WTC11 (cell line): Measurements from ENCODE around the gene KRT7. TPM values are rescaled to one million over a fixed set of nuclear protein-coding genes. Genes with fewer than 3 reads are reported as not detected.

Experiments
- ATAC-seq: fragments of 200-7000 bp; cut with Tn5 transposase; 2 replicates; pipeline ENCODE4 v1.10.0; 2021; ENCODE audit warnings: mild to moderate bottlenecking, moderate library complexity
- CTCF ChIA-PET: fragments of 300-600 bp; sonication (Branson Sonifier 250); formaldehyde crosslinking; loops from one replicate; lab custom pipeline; 2021; ENCODE audit warnings: antibody characterized with exemption; lab: Charles Lee
- POLR2A ChIA-PET: fragments of 350-600 bp; sonication (Branson Sonifier 250); formaldehyde crosslinking; loops from one replicate; lab custom pipeline; 2021; ENCODE audit warnings: antibody characterized with exemption; lab: Charles Lee
- DNase-seq: peaks from one replicate; pipeline ENCODE4 v3.0.0; 2021; ENCODE audit warnings: low spot score
- H3K27ac Mint-ChIP-seq: 2 replicates; pipeline ENCODE4 v1.8.0; 2021; ENCODE audit warnings: mixed read lengths
- H3K27me3 Mint-ChIP-seq: 2 replicates; pipeline ENCODE4 v1.8.0; 2021; ENCODE audit warnings: low read depth, mild to moderate bottlenecking, moderate library complexity, mixed read lengths
- H3K36me3 Mint-ChIP-seq: 2 replicates; pipeline ENCODE4 v1.8.0; 2021; ENCODE audit warnings: mixed read lengths
- H3K4me1 Mint-ChIP-seq: 2 replicates; pipeline ENCODE4 v1.8.0; 2022; ENCODE audit warnings: mixed read lengths
- H3K4me3 Mint-ChIP-seq: 2 replicates; pipeline ENCODE4 v1.8.0; 2021; ENCODE audit warnings: mild to moderate bottlenecking, moderate library complexity, mixed read lengths
- H3K9me3 Mint-ChIP-seq: 2 replicates; pipeline ENCODE4 v1.8.0; 2021; ENCODE audit warnings: mixed read lengths
- CREM ChIP-seq: sonication (generic); formaldehyde crosslinking; IDR thresholded peaks from 2 replicates; pipeline ENCODE4 v1.8.1; 2022; ENCODE audit warnings: mild to moderate bottlenecking, missing genetic modification reagents, moderate library complexity
- E2F4 ChIP-seq: sonication (generic); formaldehyde crosslinking; IDR thresholded peaks from 2 replicates; pipeline ENCODE4 v1.8.1; 2022; ENCODE audit warnings: low read depth, mild to moderate bottlenecking, moderate library complexity, missing genetic modification reagents, borderline replicate concordance
- ERG ChIP-seq: fragments of 250-450 bp; sonication (Bioruptor Pico); IDR thresholded peaks from 2 replicates; pipeline ENCODE4 v1.8.0; 2021; ENCODE audit warnings: mild to moderate bottlenecking
- ESRRA ChIP-seq: sonication (generic); formaldehyde crosslinking; IDR thresholded peaks from 2 replicates; pipeline ENCODE4 v1.8.1; 2022; ENCODE audit warnings: mild to moderate bottlenecking, missing genetic modification reagents, borderline replicate concordance
- ETV6 ChIP-seq: sonication (generic); formaldehyde crosslinking; IDR thresholded peaks from 2 replicates; pipeline ENCODE4 v1.8.1; 2022; ENCODE audit warnings: mild to moderate bottlenecking, missing genetic modification reagents
- FOXK1 ChIP-seq: sonication (generic); formaldehyde crosslinking; IDR thresholded peaks from 2 replicates; pipeline ENCODE4 v1.8.0; 2022; ENCODE audit warnings: mild to moderate bottlenecking, moderate library complexity, missing genetic modification reagents
- USF1 ChIP-seq: sonication (generic); formaldehyde crosslinking; IDR thresholded peaks from 2 replicates; pipeline ENCODE4 v1.8.0; 2022; ENCODE audit warnings: mild to moderate bottlenecking, missing genetic modification reagents
- ZBTB21 ChIP-seq: sonication (generic); formaldehyde crosslinking; IDR thresholded peaks from 2 replicates; pipeline ENCODE4 v1.8.1; 2023; ENCODE audit warnings: mild to moderate bottlenecking, missing genetic modification reagents, borderline replicate concordance
- ZNF396 ChIP-seq: fragments of 250-450 bp; sonication (Bioruptor Pico); IDR thresholded peaks from 2 replicates; pipeline ENCODE4 v1.8.0; 2021; ENCODE audit warnings: mild to moderate bottlenecking, moderate library complexity, borderline replicate concordance
- ZNF423 ChIP-seq: fragments of 250-450 bp; sonication (Bioruptor Pico); IDR thresholded peaks from 2 replicates; pipeline ENCODE4 v2.1.2; 2022; ENCODE audit warnings: mild to moderate bottlenecking, moderate library complexity
- ZNF671 ChIP-seq: fragments of 250-450 bp; sonication (Bioruptor Pico); IDR thresholded peaks from 2 replicates; pipeline ENCODE4 v1.8.0; 2021; ENCODE audit warnings: mild to moderate bottlenecking
- total RNA-seq: library from RNA; stranded (reverse); gene quantifications from 3 replicates; pipeline ENCODE4 v1.2.3, GENCODE V29; 2021
- TF ChIP-seq, protein P1 (sequence below): sonication (generic); formaldehyde crosslinking; IDR thresholded peaks from 2 replicates; pipeline ENCODE4 v1.8.0; 2022; ENCODE audit warnings: mild to moderate bottlenecking, missing genetic modification reagents
- TF ChIP-seq, protein P2 (sequence below): fragments of 250-450 bp; sonication (Bioruptor Pico); conservative IDR thresholded peaks from 2 replicates; pipeline ENCODE4 v1.9.0; 2021; ENCODE audit warnings: mild to moderate bottlenecking
- TF ChIP-seq, protein P3 (sequence below): sonication (generic); formaldehyde crosslinking; conservative IDR thresholded peaks from 2 replicates; pipeline ENCODE4 v1.8.1; 2023; ENCODE audit warnings: mild to moderate bottlenecking, low read depth, missing genetic modification reagents, moderate library complexity
- TF ChIP-seq, protein P4 (sequence below): fragments of 250-450 bp; sonication (Bioruptor Pico); IDR thresholded peaks from 2 replicates; pipeline ENCODE4 v1.9.0; 2021; ENCODE audit warnings: mild to moderate bottlenecking
- TF ChIP-seq, protein P5 (sequence below): sonication (generic); formaldehyde crosslinking; IDR thresholded peaks from 2 replicates; pipeline ENCODE4 v1.8.0; 2023; ENCODE audit warnings: missing genetic modification reagents, mild to moderate bottlenecking, borderline replicate concordance
- TF ChIP-seq, protein P6 (sequence below): fragments of 250-450 bp; sonication (Bioruptor Pico); IDR thresholded peaks from 2 replicates; pipeline ENCODE4 v1.9.0; 2021; ENCODE audit warnings: mild to moderate bottlenecking

Gene KRT7
- total RNA-seq, 1 experiment from 2014 or later, result 10.6 TPM

GRCh38 chr12:52261208-52261484 lies 28.1 kb downstream of the KRT7 start:
- DNase-seq (no peak), ATAC-seq (no peak)
- H3K4me3 Mint-ChIP-seq, result no peak overlapping the region
- TF ChIP-seq ZNF423 (CRISPR knock-in tag), result no peak
- TF ChIP-seq, protein P1, sequence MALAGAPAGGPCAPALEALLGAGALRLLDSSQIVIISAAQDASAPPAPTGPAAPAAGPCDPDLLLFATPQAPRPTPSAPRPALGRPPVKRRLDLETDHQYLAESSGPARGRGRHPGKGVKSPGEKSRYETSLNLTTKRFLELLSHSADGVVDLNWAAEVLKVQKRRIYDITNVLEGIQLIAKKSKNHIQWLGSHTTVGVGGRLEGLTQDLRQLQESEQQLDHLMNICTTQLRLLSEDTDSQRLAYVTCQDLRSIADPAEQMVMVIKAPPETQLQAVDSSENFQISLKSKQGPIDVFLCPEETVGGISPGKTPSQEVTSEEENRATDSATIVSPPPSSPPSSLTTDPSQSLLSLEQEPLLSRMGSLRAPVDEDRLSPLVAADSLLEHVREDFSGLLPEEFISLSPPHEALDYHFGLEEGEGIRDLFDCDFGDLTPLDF, result no peak
- TF ChIP-seq, protein P2, sequence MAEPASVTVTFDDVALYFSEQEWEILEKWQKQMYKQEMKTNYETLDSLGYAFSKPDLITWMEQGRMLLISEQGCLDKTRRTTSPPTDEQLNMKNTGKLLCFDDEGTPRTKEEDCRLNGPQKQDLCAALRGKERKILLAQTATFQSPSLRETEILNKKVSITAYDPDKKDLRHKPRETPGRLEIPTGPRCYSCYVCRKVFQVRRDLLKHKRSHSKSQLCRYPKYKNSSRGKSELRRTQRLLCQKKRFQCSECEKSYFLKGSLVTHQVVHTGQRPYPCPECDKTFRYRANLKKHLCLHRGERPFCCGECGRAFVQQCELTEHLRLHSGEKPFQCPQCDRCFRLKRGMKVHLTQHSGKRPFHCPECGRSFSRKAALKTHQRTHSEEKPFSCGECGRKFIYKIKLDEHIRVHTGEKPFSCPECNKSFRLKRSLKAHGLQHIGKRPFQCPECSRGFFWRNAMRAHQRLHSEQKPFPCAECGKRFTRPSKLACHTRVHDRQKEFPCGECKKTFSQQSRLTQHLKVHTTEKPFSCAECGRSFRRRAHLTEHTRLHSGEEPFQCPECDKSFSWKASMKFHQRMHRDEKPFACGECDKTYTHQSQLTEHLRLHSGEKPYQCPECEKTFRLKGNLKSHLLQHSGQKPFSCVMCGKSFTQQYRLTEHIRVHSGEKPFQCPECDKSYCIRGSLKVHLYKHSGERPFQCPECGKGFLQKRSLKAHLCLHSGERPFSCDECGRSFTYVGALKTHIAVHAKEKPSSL (CRISPR knock-in tag), result no peak
- no peak for TF ChIP-seq E2F4
- TF ChIP-seq FOXK1 (CRISPR knock-in tag), result no peak
- TF ChIP-seq, protein P3, sequence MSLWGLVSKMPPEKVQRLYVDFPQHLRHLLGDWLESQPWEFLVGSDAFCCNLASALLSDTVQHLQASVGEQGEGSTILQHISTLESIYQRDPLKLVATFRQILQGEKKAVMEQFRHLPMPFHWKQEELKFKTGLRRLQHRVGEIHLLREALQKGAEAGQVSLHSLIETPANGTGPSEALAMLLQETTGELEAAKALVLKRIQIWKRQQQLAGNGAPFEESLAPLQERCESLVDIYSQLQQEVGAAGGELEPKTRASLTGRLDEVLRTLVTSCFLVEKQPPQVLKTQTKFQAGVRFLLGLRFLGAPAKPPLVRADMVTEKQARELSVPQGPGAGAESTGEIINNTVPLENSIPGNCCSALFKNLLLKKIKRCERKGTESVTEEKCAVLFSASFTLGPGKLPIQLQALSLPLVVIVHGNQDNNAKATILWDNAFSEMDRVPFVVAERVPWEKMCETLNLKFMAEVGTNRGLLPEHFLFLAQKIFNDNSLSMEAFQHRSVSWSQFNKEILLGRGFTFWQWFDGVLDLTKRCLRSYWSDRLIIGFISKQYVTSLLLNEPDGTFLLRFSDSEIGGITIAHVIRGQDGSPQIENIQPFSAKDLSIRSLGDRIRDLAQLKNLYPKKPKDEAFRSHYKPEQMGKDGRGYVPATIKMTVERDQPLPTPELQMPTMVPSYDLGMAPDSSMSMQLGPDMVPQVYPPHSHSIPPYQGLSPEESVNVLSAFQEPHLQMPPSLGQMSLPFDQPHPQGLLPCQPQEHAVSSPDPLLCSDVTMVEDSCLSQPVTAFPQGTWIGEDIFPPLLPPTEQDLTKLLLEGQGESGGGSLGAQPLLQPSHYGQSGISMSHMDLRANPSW (CRISPR knock-in tag), result no peak
- TF ChIP-seq ZBTB21 (CRISPR knock-in tag), result no peak
- TF ChIP-seq ERG (CRISPR knock-in tag), result no peak
- TF ChIP-seq, protein P4, sequence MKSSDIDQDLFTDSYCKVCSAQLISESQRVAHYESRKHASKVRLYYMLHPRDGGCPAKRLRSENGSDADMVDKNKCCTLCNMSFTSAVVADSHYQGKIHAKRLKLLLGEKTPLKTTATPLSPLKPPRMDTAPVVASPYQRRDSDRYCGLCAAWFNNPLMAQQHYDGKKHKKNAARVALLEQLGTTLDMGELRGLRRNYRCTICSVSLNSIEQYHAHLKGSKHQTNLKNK (CRISPR knock-in tag), result no peak
- no peak for TF ChIP-seq ZNF396 (CRISPR knock-in tag)
- peaks cover 9% of the 10 kb centered on the region for H3K4me1 Mint-ChIP-seq
- ChIA-PET CTCF (no interaction called here), POLR2A (no interaction called here)
- peaks cover 50% of the 10 kb centered on the region for H3K27me3 Mint-ChIP-seq
- H3K27ac Mint-ChIP-seq, result no peak overlapping the region
- H3K9me3 Mint-ChIP-seq, result peaks cover 37% of the 10 kb centered on the region
- peaks cover 18% of the 10 kb centered on the region for H3K36me3 Mint-ChIP-seq

- Mint-ChIP-seq H3K9me3 (peaks cover 37% of the 10 kb centered on the region), H3K36me3 (peaks cover 18% of the 10 kb centered on the region), H3K27ac (no peak overlapping the region), H3K4me1 (peaks cover 9% of the 10 kb centered on the region), H3K27me3 (peaks cover 39% of the 10 kb centered on the region), H3K4me3 (no peak overlapping the region)
- ChIA-PET CTCF (no interaction called here), POLR2A (no interaction called here)
- ATAC-seq (no peak), DNase-seq (no peak)
- TF ChIP-seq CREM (CRISPR knock-in tag) (no peak), USF1 (CRISPR knock-in tag) (no peak), ESRRA (no peak), ETV6 (CRISPR knock-in tag) (no peak), ZNF671 (CRISPR knock-in tag) (no peak)
- TF ChIP-seq, protein P5, sequence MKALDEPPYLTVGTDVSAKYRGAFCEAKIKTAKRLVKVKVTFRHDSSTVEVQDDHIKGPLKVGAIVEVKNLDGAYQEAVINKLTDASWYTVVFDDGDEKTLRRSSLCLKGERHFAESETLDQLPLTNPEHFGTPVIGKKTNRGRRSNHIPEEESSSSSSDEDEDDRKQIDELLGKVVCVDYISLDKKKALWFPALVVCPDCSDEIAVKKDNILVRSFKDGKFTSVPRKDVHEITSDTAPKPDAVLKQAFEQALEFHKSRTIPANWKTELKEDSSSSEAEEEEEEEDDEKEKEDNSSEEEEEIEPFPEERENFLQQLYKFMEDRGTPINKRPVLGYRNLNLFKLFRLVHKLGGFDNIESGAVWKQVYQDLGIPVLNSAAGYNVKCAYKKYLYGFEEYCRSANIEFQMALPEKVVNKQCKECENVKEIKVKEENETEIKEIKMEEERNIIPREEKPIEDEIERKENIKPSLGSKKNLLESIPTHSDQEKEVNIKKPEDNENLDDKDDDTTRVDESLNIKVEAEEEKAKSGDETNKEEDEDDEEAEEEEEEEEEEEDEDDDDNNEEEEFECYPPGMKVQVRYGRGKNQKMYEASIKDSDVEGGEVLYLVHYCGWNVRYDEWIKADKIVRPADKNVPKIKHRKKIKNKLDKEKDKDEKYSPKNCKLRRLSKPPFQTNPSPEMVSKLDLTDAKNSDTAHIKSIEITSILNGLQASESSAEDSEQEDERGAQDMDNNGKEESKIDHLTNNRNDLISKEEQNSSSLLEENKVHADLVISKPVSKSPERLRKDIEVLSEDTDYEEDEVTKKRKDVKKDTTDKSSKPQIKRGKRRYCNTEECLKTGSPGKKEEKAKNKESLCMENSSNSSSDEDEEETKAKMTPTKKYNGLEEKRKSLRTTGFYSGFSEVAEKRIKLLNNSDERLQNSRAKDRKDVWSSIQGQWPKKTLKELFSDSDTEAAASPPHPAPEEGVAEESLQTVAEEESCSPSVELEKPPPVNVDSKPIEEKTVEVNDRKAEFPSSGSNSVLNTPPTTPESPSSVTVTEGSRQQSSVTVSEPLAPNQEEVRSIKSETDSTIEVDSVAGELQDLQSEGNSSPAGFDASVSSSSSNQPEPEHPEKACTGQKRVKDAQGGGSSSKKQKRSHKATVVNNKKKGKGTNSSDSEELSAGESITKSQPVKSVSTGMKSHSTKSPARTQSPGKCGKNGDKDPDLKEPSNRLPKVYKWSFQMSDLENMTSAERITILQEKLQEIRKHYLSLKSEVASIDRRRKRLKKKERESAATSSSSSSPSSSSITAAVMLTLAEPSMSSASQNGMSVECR (CRISPR knock-in tag), result no peak
- TF ChIP-seq, protein P6, sequence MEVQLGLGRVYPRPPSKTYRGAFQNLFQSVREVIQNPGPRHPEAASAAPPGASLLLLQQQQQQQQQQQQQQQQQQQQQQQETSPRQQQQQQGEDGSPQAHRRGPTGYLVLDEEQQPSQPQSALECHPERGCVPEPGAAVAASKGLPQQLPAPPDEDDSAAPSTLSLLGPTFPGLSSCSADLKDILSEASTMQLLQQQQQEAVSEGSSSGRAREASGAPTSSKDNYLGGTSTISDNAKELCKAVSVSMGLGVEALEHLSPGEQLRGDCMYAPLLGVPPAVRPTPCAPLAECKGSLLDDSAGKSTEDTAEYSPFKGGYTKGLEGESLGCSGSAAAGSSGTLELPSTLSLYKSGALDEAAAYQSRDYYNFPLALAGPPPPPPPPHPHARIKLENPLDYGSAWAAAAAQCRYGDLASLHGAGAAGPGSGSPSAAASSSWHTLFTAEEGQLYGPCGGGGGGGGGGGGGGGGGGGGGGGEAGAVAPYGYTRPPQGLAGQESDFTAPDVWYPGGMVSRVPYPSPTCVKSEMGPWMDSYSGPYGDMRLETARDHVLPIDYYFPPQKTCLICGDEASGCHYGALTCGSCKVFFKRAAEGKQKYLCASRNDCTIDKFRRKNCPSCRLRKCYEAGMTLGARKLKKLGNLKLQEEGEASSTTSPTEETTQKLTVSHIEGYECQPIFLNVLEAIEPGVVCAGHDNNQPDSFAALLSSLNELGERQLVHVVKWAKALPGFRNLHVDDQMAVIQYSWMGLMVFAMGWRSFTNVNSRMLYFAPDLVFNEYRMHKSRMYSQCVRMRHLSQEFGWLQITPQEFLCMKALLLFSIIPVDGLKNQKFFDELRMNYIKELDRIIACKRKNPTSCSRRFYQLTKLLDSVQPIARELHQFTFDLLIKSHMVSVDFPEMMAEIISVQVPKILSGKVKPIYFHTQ (CRISPR knock-in tag), result no peak
These were observed 29.2 kb downstream of the KRT7 start for GRCh38 chr12:52262286-52262685.
